Activated T-cell treated with anti-CD3 and anti-CD28 coated beads, Interleukin-2, amount 50 U/mL, for 1 hour (primary cell): ENCODE measurements around the gene LRMDA.

ENCODE experiments used
- DNase-seq: peaks from one replicate; pipeline ENCODE4 v3.0.0-alpha.2; 2020

LRMDA gene

GRCh38 chr10:75889051-75889450 is 457.6 kb downstream of the LRMDA start:
- DNase-seq: no peak

GRCh38 chr10:75894761-75895160 is 463.3 kb downstream of the LRMDA start:
- no peak for DNase-seq

GRCh38 chr10:75895259-75895658 is 463.8 kb downstream of the LRMDA start:
- no peak for DNase-seq

- no peak for DNase-seq
Observed at GRCh38 chr10:75899816-75900390, 468.5 kb downstream of the LRMDA start.

GRCh38 chr10:75902816-75903215 is 471.4 kb downstream of the LRMDA start:
- DNase-seq: no peak

GRCh38 chr10:75904499-75905283 is 473.3 kb downstream of the LRMDA start:
- DNase-seq: no peak

GRCh38 chr10:75905490-75905889 is 474.1 kb downstream of the LRMDA start:
- DNase-seq: no peak

- DNase-seq: no peak
Observed at GRCh38 chr10:75910032-75910431, 478.6 kb downstream of the LRMDA start.

- no peak for DNase-seq
Observed at GRCh38 chr10:75911426-75911825, 480.0 kb downstream of the LRMDA start.

GRCh38 chr10:75916906-75917305 is 485.5 kb downstream of the LRMDA start:
- no peak for DNase-seq

GRCh38 chr10:75919913-75920312 is 488.5 kb downstream of the LRMDA start:
- no peak for DNase-seq

GRCh38 chr10:75922435-75922834 is 491.0 kb downstream of the LRMDA start:
- DNase-seq: no peak

GRCh38 chr10:75924309-75924902 is 493.0 kb downstream of the LRMDA start:
- DNase-seq: no peak

- DNase-seq: no peak
Observed at GRCh38 chr10:75925999-75926398, 494.6 kb downstream of the LRMDA start.

- DNase-seq: no peak
Observed at GRCh38 chr10:75926763-75927162, 495.3 kb downstream of the LRMDA start.

GRCh38 chr10:75928231-75928630 is 496.8 kb downstream of the LRMDA start:
- no peak for DNase-seq

GRCh38 chr10:75929630-75930161 is 498.3 kb downstream of the LRMDA start:
- DNase-seq: no peak

- DNase-seq: no peak
Observed at GRCh38 chr10:75932921-75933320, 501.5 kb downstream of the LRMDA start.

- no peak for DNase-seq
Observed at GRCh38 chr10:75935240-75935639, 503.8 kb downstream of the LRMDA start.

- DNase-seq: no peak
Observed at GRCh38 chr10:75935650-75936400, 504.4 kb downstream of the LRMDA start.

GRCh38 chr10:75936841-75937240 is 505.4 kb downstream of the LRMDA start:
- no peak for DNase-seq

GRCh38 chr10:75937823-75938222 is 506.4 kb downstream of the LRMDA start:
- no peak for DNase-seq

- DNase-seq: no peak
Observed at GRCh38 chr10:75938380-75939122, 507.1 kb downstream of the LRMDA start.
